ENCODE results near the gene MRPS18B.

DNA sequence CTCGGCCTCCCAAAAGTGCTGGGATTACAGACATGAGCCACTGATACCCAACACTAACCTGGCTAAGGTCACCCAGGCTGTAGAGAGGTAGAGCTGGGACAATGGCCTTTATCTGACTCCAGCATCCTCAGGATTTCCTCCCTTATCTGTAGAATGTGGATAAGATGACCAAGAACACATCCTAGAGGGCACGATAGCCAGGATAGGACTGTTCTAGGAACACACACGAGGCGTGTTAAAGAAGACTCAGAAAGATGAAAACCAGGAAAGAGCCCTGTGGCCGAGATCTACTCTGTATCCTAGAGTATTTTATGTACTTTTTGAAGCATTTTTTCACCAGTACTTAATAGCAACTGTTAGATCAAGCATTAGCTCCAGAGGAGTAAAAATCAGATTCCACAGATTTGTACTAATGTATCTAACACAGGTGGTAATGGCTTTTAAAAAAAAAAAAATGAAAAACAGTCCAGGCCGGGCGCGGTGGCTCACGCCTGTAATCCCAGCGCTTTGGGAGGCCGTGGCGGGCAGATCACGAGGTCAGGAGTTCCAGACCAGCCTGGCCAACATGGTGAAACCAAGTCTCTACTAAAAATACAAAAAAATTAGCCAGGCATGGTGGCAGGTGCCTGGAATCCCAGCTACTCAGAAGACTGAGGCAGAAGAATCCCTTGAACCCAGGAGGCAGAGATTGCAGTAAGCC, 17.9 kb upstream of the MRPS18B start:
- TF ChIP-seq, protein P1, sequence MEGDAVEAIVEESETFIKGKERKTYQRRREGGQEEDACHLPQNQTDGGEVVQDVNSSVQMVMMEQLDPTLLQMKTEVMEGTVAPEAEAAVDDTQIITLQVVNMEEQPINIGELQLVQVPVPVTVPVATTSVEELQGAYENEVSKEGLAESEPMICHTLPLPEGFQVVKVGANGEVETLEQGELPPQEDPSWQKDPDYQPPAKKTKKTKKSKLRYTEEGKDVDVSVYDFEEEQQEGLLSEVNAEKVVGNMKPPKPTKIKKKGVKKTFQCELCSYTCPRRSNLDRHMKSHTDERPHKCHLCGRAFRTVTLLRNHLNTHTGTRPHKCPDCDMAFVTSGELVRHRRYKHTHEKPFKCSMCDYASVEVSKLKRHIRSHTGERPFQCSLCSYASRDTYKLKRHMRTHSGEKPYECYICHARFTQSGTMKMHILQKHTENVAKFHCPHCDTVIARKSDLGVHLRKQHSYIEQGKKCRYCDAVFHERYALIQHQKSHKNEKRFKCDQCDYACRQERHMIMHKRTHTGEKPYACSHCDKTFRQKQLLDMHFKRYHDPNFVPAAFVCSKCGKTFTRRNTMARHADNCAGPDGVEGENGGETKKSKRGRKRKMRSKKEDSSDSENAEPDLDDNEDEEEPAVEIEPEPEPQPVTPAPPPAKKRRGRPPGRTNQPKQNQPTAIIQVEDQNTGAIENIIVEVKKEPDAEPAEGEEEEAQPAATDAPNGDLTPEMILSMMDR (IDR thresholded peaks at IDR 0.05): no peak
- no peak for TF ChIP-seq POLR2A (IDR thresholded peaks at IDR 0.05)
- no peak for TF ChIP-seq EP300 (IDR thresholded peaks at IDR 0.05)
- no peak for TF ChIP-seq POLR2AphosphoS5 (IDR thresholded peaks at IDR 0.05)

Data from suprapubic skin (tissue), 4 donors.